DND-41 (cell line): ENCODE measurements around the gene SNAP29.
"Not testable (repeated sequence)": the region's sequence is repeated elsewhere in the genome, so short reads cannot be mapped to it uniquely, and the experiment has no call there.

Experiments used
- ATAC-seq: fragments of 200-7000 bp; cut with Tn5 transposase; 3 replicates; pipeline ENCODE4 v1.9.1; 2021; ENCODE audit warnings: low read depth; ENCODE audit not compliant: insufficient read depth
- DNase-seq: peaks from one replicate; pipeline ENCODE4 v3.0.0-alpha.2; 2020
- H2AFZ ChIP-seq: 2 replicates; pipeline ENCODE4 v1.6.0; 2012; ENCODE audit warnings: low read depth, low read length
- H3K27ac ChIP-seq: 2 replicates; pipeline ENCODE4 v1.5.1; 2012; ENCODE audit warnings: low read length, inconsistent platforms
- H3K27me3 ChIP-seq: fragments of 200-600 bp; sonication (generic); 2 replicates; pipeline ENCODE4 v1.6.0; 2012; ENCODE audit warnings: low read length, mild to moderate bottlenecking, inconsistent platforms; ENCODE audit not compliant: insufficient read depth, poor library complexity
- H3K36me3 ChIP-seq: 2 replicates; pipeline ENCODE4 v1.5.1; 2012; ENCODE audit warnings: low read length, inconsistent platforms; ENCODE audit not compliant: insufficient read depth
- H3K4me1 ChIP-seq: 2 replicates; pipeline ENCODE4 v1.5.1; 2012; ENCODE audit warnings: mild to moderate bottlenecking, low read length; ENCODE audit not compliant: insufficient read depth
- H3K4me2 ChIP-seq: 2 replicates; pipeline ENCODE4 v1.6.0; 2012; ENCODE audit warnings: mild to moderate bottlenecking, moderate library complexity, low read length, inconsistent platforms; ENCODE audit not compliant: insufficient read depth
- H3K4me3 ChIP-seq, 2 experiments: fragments of 200-600 bp in 1 of 2; shearing (Covaris generic) in 1 of 2; 2 replicates each; pipeline ENCODE4 v1.5.1; 2012 to 2016; ENCODE audit warnings: inconsistent platforms in 2 of 2, low read length in 2 of 2, mild to moderate bottlenecking in 2 of 2, low read depth in 1 of 2, moderate library complexity in 1 of 2
- H3K79me2 ChIP-seq: 2 replicates; pipeline ENCODE4 v1.6.0; 2012; ENCODE audit warnings: low read length, inconsistent platforms; ENCODE audit not compliant: insufficient read depth
- H3K9ac ChIP-seq: 2 replicates; pipeline ENCODE4 v1.6.0; 2012; ENCODE audit warnings: low read depth, mild to moderate bottlenecking, inconsistent platforms, low read length, moderate library complexity
- H3K9me3 ChIP-seq: 2 replicates; pipeline ENCODE4 v1.5.1; 2012; ENCODE audit warnings: low read length, moderate library complexity, mild to moderate bottlenecking, inconsistent platforms; ENCODE audit not compliant: insufficient read depth, severe bottlenecking
- H4K20me1 ChIP-seq: 2 replicates; pipeline ENCODE4 v1.6.0; 2012; ENCODE audit warnings: low read length; ENCODE audit not compliant: insufficient read depth
- CTCF ChIP-seq: IDR thresholded peaks from 2 replicates; pipeline ENCODE4 v1.5.1; 2012; ENCODE audit warnings: borderline replicate concordance, low read length, moderate library complexity, mild to moderate bottlenecking; ENCODE audit not compliant: poor library complexity, severe bottlenecking; ENCODE audit errors: extremely low read depth
- EZH2 ChIP-seq: IDR thresholded peaks from 3 replicates; pipeline ENCODE4 v1.6.1; 2012; ENCODE audit warnings: borderline replicate concordance, low read depth, mild to moderate bottlenecking, moderate library complexity, low read length, inconsistent platforms; ENCODE audit not compliant: severe bottlenecking

Gene SNAP29

DNA sequence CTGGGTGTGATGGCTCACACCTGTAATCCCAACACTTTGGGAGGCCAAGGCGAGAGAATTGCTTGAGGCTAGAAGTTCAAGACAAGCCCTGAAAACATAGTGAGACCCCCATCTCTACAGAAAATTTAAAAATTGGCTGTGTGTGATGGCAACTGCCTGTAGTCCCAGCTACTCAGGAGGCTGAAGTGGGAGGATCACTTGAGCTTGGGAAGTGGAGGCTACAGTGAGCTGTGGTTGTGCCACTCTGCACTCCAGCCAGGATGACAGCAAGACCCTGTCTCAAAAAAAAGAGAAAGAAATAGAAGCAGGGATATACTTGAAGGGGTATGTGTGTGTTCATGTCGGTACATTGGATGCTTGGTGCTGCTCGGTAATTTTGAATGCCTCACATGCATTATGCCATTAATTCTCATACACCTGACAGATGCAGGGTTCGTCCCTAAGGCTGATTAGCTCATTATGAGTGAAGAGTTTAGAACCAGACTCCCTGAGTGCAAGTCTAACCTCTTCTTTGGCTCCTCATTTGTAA is 72.4 kb downstream of the SNAP29 start:
- Histone ChIP-seq H3K27me3 (no peaks in the 10 kb centered on the region), H3K36me3 (peaks cover 52% of the 10 kb centered on the region), H3K79me2 (peaks cover 99% of the 10 kb centered on the region), H3K4me3 (no peak overlapping the region), H3K9ac (no peak overlapping the region), H3K4me2 (no peak overlapping the region), H3K4me1 (peaks cover 6% of the 10 kb centered on the region; the same call in 1 of the 2 replicates), H4K20me1 (peaks cover 82% of the 10 kb centered on the region), H3K27ac (no peak overlapping the region), H2AFZ (no peak overlapping the region), H3K9me3 (no peaks in the 10 kb centered on the region)
- ATAC-seq (no peak), DNase-seq (no peak)
- TF ChIP-seq CTCF, result no peak
- no peak for TF ChIP-seq EZH2

DNA sequence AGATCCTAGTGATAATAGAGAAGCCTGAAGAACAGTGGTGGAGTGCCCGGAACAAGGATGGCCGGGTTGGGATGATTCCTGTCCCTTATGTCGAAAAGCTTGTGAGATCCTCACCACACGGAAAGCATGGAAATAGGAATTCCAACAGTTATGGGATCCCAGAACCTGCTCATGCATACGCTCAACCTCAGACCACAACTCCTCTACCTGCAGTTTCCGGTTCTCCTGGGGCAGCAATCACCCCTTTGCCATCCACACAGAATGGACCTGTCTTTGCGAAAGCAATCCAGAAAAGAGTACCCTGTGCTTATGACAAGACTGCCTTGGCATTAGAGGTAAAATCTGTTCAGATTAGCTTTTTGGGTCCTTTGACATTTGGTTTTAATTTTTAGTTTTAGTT is 75.1 kb downstream of the SNAP29 start:
- H2AFZ ChIP-seq, result no peak overlapping the region
- peaks cover 98% of the 10 kb centered on the region for H3K79me2 ChIP-seq
- H3K36me3 ChIP-seq, result peaks cover 69% of the 10 kb centered on the region
- no peak for DNase-seq
- H3K9ac ChIP-seq, result no peak overlapping the region
- H3K4me2 ChIP-seq, result no peak overlapping the region
- H3K4me1 ChIP-seq, result peaks cover 4% of the 10 kb centered on the region
- H3K27ac ChIP-seq, result no peak overlapping the region
- H3K9me3 ChIP-seq, result no peaks in the 10 kb centered on the region
- no peak for ATAC-seq
- peaks cover 83% of the 10 kb centered on the region for H4K20me1 ChIP-seq
- no peaks in the 10 kb centered on the region for H3K27me3 ChIP-seq
- no peak overlapping the region for H3K4me3 ChIP-seq
- no peak for TF ChIP-seq CTCF
- no peak for TF ChIP-seq EZH2

GRCh38 chr22:20935049-20935448 is 76.2 kb downstream of the SNAP29 start:
- not testable (repeated sequence) for DNase-seq, H3K4me1 ChIP-seq, H3K9me3 ChIP-seq, H3K4me3 ChIP-seq, H3K27me3 ChIP-seq, H3K4me2 ChIP-seq, ATAC-seq, H3K27ac ChIP-seq, H2AFZ ChIP-seq, H3K9ac ChIP-seq
- peaks cover 88% of the 10 kb centered on the region for H4K20me1 ChIP-seq
- peaks cover 98% of the 10 kb centered on the region for H3K79me2 ChIP-seq
- H3K36me3 ChIP-seq, result peaks cover 79% of the 10 kb centered on the region

GRCh38 chr22:20935780-20936539 is 77.2 kb downstream of the SNAP29 start:
- H2AFZ ChIP-seq, H3K9me3 ChIP-seq, H3K27ac ChIP-seq, H3K4me3 ChIP-seq, H3K4me2 ChIP-seq, H3K4me1 ChIP-seq, DNase-seq, H3K9ac ChIP-seq, H3K27me3 ChIP-seq, ATAC-seq: not testable (repeated sequence)
- H3K79me2 ChIP-seq, result peaks cover 98% of the 10 kb centered on the region
- peaks cover 90% of the 10 kb centered on the region for H4K20me1 ChIP-seq
- H3K36me3 ChIP-seq, result peaks cover 86% of the 10 kb centered on the region
